Choroid plexus epithelial cell (primary cell): Measurements from ENCODE around the gene TEKTIP1.

Experiments used
- DNase-seq: peaks from one replicate; pipeline ENCODE4 v3.0.0-alpha.2; 2010; ENCODE audit warnings: low read depth
- H3K4me3 ChIP-seq: 2 replicates; pipeline ENCODE4 v1.5.1; 2011; ENCODE audit warnings: low read depth, mild to moderate bottlenecking, control low read depth, low read length, moderate library complexity
- CTCF ChIP-seq: conservative IDR thresholded peaks from 2 replicates; pipeline ENCODE4 v1.5.1; 2011; ENCODE audit warnings: low read depth, mild to moderate bottlenecking, control low read depth, inconsistent platforms, low read length, moderate library complexity

Gene TEKTIP1

GRCh38 chr19:3543150-3544057 is 4.4 kb downstream of the TEKTIP1 start:
- TF ChIP-seq CTCF: no peak
- DNase-seq: no peak
- H3K4me3 ChIP-seq: no peak overlapping the region

- no peak for DNase-seq
- TF ChIP-seq CTCF: no peak
- H3K4me3 ChIP-seq: no peak overlapping the region
These were observed 5.0 kb downstream of the TEKTIP1 start for GRCh38 chr19:3544058-3544376.

- H3K4me3 ChIP-seq: no peak overlapping the region
- DNase-seq: peak; percentile 50
- TF ChIP-seq CTCF: peak; percentile 95
These were observed 6.0 kb downstream of the TEKTIP1 start for GRCh38 chr19:3544742-3545668.

GRCh38 chr19:3545669-3546034 is 6.7 kb downstream of the TEKTIP1 start:
- DNase-seq: no peak
- no peak for TF ChIP-seq CTCF
- H3K4me3 ChIP-seq: no peak overlapping the region

DNA sequence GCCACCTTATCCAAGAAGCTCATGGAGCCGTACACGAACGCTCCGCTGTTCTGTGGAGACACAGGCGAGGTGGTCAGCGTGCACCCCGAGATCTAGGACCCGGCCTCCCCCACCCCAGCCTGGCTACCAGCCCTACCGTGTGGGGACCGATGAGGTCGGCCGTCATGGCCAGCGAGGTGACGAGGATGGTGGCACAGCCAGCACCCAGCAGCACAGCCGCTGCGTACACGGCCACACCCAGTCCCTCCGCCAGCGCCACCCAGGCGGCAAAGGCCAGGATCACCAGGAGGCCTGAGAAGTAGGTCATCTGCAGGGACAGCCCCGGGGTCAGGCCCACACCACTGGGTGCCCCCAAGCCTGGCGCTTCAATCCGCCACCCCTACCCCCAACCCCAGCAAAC is 7.1 kb downstream of the TEKTIP1 start:
- no peak for TF ChIP-seq CTCF
- no peak overlapping the region for H3K4me3 ChIP-seq
- no peak for DNase-seq

GRCh38 chr19:3547301-3547731 is 8.3 kb downstream of the TEKTIP1 start:
- DNase-seq: no peak
- H3K4me3 ChIP-seq: no peak overlapping the region
- peak; percentile 66 for TF ChIP-seq CTCF
